Breast epithelium (tissue), 3 donors: ENCODE results near the gene CRYZL1.

Source experiments
- CTCF ChIP-seq, 3 donors: fragments of 450-650 bp; IDR thresholded peaks; one replicate each; pipeline ENCODE4 v1.5.1; 2016 to 2017; ENCODE audit warnings: antibody characterized with exemption in 3 of 3, mild to moderate bottlenecking in 3 of 3, moderate library complexity in 3 of 3
- POLR2A ChIP-seq: fragments of 450-650 bp; IDR thresholded peaks from one replicate; pipeline ENCODE4 v1.6.1; 2016; ENCODE audit warnings: antibody characterized with exemption, mild to moderate bottlenecking, moderate library complexity
- POLR2AphosphoS5 ChIP-seq, 3 donors: sonication (generic); formaldehyde crosslinking; IDR thresholded peaks; one replicate each; pipeline ENCODE4 v1.6.1; 2017; ENCODE audit warnings: antibody characterized with exemption in 3 of 3

DNA sequence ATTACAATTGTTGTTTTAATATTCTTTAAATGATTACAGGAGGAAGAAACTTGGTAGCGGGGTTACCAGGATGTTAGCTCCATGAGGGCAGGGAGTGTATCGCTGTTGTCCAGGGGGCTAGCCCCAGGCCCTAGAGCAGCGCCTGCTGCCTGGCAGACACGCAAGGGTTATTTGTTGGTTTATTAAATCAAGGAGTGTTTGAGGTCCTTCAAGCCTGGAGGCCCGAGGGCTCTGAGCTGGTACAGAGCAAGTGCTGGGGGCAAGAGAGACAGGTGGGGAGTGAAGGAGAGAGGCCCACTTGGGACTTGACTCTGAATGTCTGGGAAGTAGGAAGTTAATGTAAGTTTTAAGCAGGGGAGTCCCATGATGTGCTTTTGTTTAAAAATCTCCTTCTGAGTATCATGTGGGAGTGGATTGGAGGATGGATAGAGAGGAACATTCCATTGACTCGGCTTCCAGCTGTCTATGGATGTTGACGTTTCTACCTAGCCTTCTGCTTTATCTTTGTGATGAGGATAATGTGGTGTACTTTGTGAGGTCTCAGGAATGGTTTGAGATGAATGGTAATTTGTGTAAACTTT is 9.5 kb upstream of the CRYZL1 start:
- TF ChIP-seq CTCF (IDR thresholded peaks at IDR 0.05) (no peak), POLR2A (no peak), POLR2AphosphoS5 (IDR thresholded peaks at IDR 0.05) (no peak)
